ENCODE data around the gene DYRK1B. TPM values are rescaled to one million over a fixed set of nuclear protein-coding genes. Genes with fewer than 3 reads are reported as not detected.

DYRK1B gene
- total and polyA plus RNA-seq, 2 donors (not counting 1 experiment from before 2014, with no cell fraction given), result 26.1 to 36.6 TPM

DNA sequence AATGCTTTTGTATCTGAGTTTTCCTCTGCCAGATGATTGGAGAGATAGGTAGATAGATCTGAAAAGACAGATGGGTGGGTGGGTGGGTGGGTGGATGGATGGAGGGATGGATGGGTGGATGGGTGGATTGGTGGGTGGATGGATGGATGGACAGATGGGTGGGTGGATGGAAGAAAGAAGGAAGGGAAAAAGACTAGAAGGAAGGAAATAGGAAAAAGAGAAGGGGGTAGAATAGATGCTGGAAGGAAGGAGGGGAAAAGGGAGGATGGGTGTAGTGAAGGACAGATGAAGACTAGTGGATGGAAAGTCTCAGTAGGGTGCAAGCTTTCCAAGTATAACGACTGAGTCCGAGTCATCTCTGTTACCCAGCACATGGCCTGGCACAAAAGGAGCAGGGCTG lies 31.2 kb upstream of the DYRK1B start:
- Histone ChIP-seq H2AFZ (ENCODE audit: insufficient read depth, low read depth, low read length, poor library complexity, severe bottlenecking) (no peak overlapping the region), H3K4me2 (replicated peaks; ENCODE audit: low read depth, low read length, poor library complexity, severe bottlenecking) (no peak overlapping the region), H3K79me2 (ENCODE audit: control insufficient read depth, insufficient read depth, low read length) (no peaks in the 10 kb centered on the region), H3K9me3 (ENCODE audit: control extremely low read depth in 1 of 3, control insufficient read depth in 2 of 3, insufficient read depth in 1 of 3, low read length in 2 of 3) (no peaks in the 10 kb centered on the region), H3K27ac (ENCODE audit: low read length in 2 of 2) (no peak overlapping the region), H3K4me1 (ENCODE audit: control insufficient read depth in 2 of 2, insufficient read depth in 2 of 2, low read length in 2 of 2) (no peaks in the 10 kb centered on the region), H3K9ac (ENCODE audit: low read length) (no peak overlapping the region), H4K20me1 (ENCODE audit: control insufficient read depth, insufficient read depth, low read length, poor library complexity, severe bottlenecking) (no peaks in the 10 kb centered on the region), H3K4me3 (ENCODE audit: control extremely low read depth in 1 of 5, extremely low read depth in 1 of 5, insufficient read depth in 1 of 5, low read depth in 2 of 5, low read length in 4 of 5) (no peak overlapping the region), H3K36me3 (replicated peaks in 1 of 2; ENCODE audit: control extremely low read depth in 1 of 2, control insufficient read depth in 1 of 2, extremely low read depth in 1 of 2, insufficient read depth in 2 of 2, low read length in 1 of 2) (peaks cover 0 to 2% of the 10 kb centered on the region in 2 experiments), H3K27me3 (replicated peaks in 1 of 4; ENCODE audit: control extremely low read depth in 1 of 4, control insufficient read depth in 3 of 4, insufficient read depth in 4 of 4, low read length in 3 of 4) (no peaks in the 10 kb centered on the region)
- CTCF ChIA-PET, result no interaction called here
- ATAC-seq (ENCODE audit: low read depth), result no peak
- Mint-ChIP-seq H3K4me3 (no peak overlapping the region), H3K4me1 (no peaks in the 10 kb centered on the region), H3K27ac (no peak overlapping the region), H3K27me3 (peaks cover 3% of the 10 kb centered on the region), H3K9me3 (ENCODE audit: insufficient read depth) (no peaks in the 10 kb centered on the region)
- 80% methylated on average over 1 of the region's 2 CpGs for WGBS (ENCODE audit: insufficient coverage)
- no peak for DNase-seq
- TF ChIP-seq EZH2 (IDR thresholded peaks at IDR 0.05; ENCODE audit: borderline replicate concordance, insufficient read depth, low read depth, low read length, poor library complexity, severe bottlenecking), result no peak
- TF ChIP-seq, protein P1, sequence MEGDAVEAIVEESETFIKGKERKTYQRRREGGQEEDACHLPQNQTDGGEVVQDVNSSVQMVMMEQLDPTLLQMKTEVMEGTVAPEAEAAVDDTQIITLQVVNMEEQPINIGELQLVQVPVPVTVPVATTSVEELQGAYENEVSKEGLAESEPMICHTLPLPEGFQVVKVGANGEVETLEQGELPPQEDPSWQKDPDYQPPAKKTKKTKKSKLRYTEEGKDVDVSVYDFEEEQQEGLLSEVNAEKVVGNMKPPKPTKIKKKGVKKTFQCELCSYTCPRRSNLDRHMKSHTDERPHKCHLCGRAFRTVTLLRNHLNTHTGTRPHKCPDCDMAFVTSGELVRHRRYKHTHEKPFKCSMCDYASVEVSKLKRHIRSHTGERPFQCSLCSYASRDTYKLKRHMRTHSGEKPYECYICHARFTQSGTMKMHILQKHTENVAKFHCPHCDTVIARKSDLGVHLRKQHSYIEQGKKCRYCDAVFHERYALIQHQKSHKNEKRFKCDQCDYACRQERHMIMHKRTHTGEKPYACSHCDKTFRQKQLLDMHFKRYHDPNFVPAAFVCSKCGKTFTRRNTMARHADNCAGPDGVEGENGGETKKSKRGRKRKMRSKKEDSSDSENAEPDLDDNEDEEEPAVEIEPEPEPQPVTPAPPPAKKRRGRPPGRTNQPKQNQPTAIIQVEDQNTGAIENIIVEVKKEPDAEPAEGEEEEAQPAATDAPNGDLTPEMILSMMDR (IDR thresholded peaks at IDR 0.05), result no peak
- intact Hi-C loops (cut with micrococcal nuclease), result no loop called here
- POLR2A ChIA-PET, result no interaction called here

DNA sequence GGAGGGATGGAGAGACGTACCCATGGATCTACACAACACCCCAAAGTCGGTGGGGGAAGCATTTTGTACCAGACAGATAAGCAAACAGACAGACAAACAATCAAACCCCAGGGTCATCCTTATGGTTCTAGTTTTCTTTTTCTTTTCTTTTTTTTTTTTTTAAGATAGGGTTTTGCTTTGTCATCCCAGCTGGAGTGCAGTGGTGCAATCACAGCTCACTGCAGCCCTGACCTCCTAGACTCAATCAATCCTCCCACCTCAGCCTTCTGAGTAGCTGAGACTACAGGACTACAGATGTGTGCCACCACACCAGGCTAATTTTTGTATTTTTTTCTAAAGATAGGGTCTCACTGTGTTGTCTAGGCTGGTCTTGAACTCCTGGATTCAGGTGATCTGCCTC lies 30.2 kb upstream of the DYRK1B start:
- peaks cover 3% of the 10 kb centered on the region for H3K27me3 Mint-ChIP-seq
- Histone ChIP-seq H2AFZ (ENCODE audit: insufficient read depth, low read depth, low read length, poor library complexity, severe bottlenecking) (no peak overlapping the region), H3K27me3 (replicated peaks in 1 of 4; ENCODE audit: control extremely low read depth in 1 of 4, control insufficient read depth in 3 of 4, insufficient read depth in 4 of 4, low read length in 3 of 4) (no peaks in the 10 kb centered on the region), H3K36me3 (replicated peaks in 1 of 2; ENCODE audit: control extremely low read depth in 1 of 2, control insufficient read depth in 1 of 2, extremely low read depth in 1 of 2, insufficient read depth in 2 of 2, low read length in 1 of 2) (peaks cover 0 to 2% of the 10 kb centered on the region in 2 experiments), H3K27ac (ENCODE audit: low read length in 2 of 2) (no peak overlapping the region), H3K4me2 (replicated peaks; ENCODE audit: low read depth, low read length, poor library complexity, severe bottlenecking) (no peak overlapping the region), H3K9me3 (ENCODE audit: control extremely low read depth in 1 of 3, control insufficient read depth in 2 of 3, insufficient read depth in 1 of 3, low read length in 2 of 3) (peaks cover 0 to under 1% (median 0%) of the 10 kb centered on the region in 3 donors), H3K79me2 (ENCODE audit: control insufficient read depth, insufficient read depth, low read length) (no peaks in the 10 kb centered on the region), H3K9ac (ENCODE audit: low read length) (no peak overlapping the region), H3K4me3 (ENCODE audit: control extremely low read depth in 1 of 5, extremely low read depth in 1 of 5, insufficient read depth in 1 of 5, low read depth in 2 of 5, low read length in 4 of 5) (no peak overlapping the region), H4K20me1 (ENCODE audit: control insufficient read depth, insufficient read depth, low read length, poor library complexity, severe bottlenecking) (no peaks in the 10 kb centered on the region), H3K4me1 (ENCODE audit: control insufficient read depth in 2 of 2, insufficient read depth in 2 of 2, low read length in 2 of 2) (no peaks in the 10 kb centered on the region)
- DNase-seq (no peak), ATAC-seq (ENCODE audit: low read depth) (no peak)
- H3K4me1 Mint-ChIP-seq, result no peaks in the 10 kb centered on the region
- TF ChIP-seq, protein P1 (IDR thresholded peaks at IDR 0.05), result no peak
- no peak for TF ChIP-seq EZH2 (IDR thresholded peaks at IDR 0.05; ENCODE audit: borderline replicate concordance, insufficient read depth, low read depth, low read length, poor library complexity, severe bottlenecking)
- no CpG with 5 or more reads among the region's 2 CpGs for WGBS (ENCODE audit: insufficient coverage)
- ChIA-PET POLR2A (interaction anchor here (0.6 kb wide), 1 partner anchor 69 kb away, joined by 6 read pairs; no protein-coding TSS in a partner anchor), CTCF (interaction anchor here (0.5 to 1.0 kb wide), 2 partner anchors 106 to 1927 kb away, joined by 3 to 5 read pairs; no protein-coding TSS in a partner anchor)
- intact Hi-C loops (cut with micrococcal nuclease), result no loop called here
- no peaks in the 10 kb centered on the region for H3K9me3 Mint-ChIP-seq (ENCODE audit: insufficient read depth)
- no peak overlapping the region for H3K27ac Mint-ChIP-seq
- no peak overlapping the region for H3K4me3 Mint-ChIP-seq
